ENCODE data around the gene GATAD2B.

- TF ChIP-seq POLR2A (IDR thresholded peaks at IDR 0.05; ENCODE audit: low read depth, low read length) (no peak), POLR2AphosphoS5 (IDR thresholded peaks at IDR 0.05; ENCODE audit: low read depth, low read length) (no peak), TAF1 (IDR thresholded peaks at IDR 0.05; ENCODE audit: borderline replicate concordance, low read depth, low read length) (no peak)
Observed at GRCh38 chr1:153926405-153926804, 3.6 kb upstream of the GATAD2B start.
